ENCODE measurements around the gene BLM. TPM values are rescaled to one million over a fixed set of nuclear protein-coding genes. Genes with fewer than 3 reads are reported as not detected.

BLM gene
- total RNA-seq, 1 experiment from 2014 or later, result 40.0 TPM

DNA sequence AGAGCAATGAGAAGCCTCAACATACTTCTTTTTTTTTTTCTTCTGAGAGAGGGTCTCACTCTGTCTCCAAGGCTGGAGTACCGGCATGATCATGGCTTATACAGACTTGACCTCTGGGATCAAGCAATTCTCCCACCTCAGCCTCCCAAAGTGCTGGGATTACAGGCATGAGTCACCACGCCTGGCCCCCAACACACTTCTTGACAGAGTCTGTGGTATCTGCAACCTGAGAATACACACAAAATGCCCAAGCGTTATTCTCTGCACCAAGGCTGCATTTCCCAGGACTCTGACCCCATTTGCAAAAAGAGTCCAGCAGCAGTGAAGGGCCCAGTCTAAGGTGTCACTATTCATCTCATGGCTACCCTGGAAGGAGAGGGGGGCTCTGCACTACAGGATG is 42.7 kb upstream of the BLM start:
- no peak for DNase-seq (ENCODE audit: low spot score)
- H3K27me3 ChIP-seq (replicated peaks; ENCODE audit: insufficient read depth, low read depth, low read length, poor library complexity), result no peaks in the 10 kb centered on the region
- no peaks in the 10 kb centered on the region for H3K9me3 ChIP-seq (ENCODE audit: low read depth, low read length, poor library complexity, severe bottlenecking)
- H3K4me3 ChIP-seq (ENCODE audit: low read depth, low read length, poor library complexity, severe bottlenecking), result no peak overlapping the region
- ChIA-PET CTCF (no interaction called here), POLR2A (ENCODE audit: low non-redundant PET) (no interaction called here)
- H3K27ac ChIP-seq (ENCODE audit: low read depth, low read length, poor library complexity, severe bottlenecking), result no peak overlapping the region
- H3K4me1 ChIP-seq (ENCODE audit: insufficient read depth, low read length, poor library complexity, severe bottlenecking), result no peaks in the 10 kb centered on the region
- intact Hi-C loops (cut with micrococcal nuclease; ENCODE audit: unreplicated experiment), result no loop called here
- no TSS peak for BruUV-seq (replicated peaks)
- H3K36me3 ChIP-seq (ENCODE audit: insufficient read depth, low read length, poor library complexity, severe bottlenecking), result no peaks in the 10 kb centered on the region
- TF ChIP-seq, protein P1, sequence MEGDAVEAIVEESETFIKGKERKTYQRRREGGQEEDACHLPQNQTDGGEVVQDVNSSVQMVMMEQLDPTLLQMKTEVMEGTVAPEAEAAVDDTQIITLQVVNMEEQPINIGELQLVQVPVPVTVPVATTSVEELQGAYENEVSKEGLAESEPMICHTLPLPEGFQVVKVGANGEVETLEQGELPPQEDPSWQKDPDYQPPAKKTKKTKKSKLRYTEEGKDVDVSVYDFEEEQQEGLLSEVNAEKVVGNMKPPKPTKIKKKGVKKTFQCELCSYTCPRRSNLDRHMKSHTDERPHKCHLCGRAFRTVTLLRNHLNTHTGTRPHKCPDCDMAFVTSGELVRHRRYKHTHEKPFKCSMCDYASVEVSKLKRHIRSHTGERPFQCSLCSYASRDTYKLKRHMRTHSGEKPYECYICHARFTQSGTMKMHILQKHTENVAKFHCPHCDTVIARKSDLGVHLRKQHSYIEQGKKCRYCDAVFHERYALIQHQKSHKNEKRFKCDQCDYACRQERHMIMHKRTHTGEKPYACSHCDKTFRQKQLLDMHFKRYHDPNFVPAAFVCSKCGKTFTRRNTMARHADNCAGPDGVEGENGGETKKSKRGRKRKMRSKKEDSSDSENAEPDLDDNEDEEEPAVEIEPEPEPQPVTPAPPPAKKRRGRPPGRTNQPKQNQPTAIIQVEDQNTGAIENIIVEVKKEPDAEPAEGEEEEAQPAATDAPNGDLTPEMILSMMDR (conservative IDR thresholded peaks at IDR 0.05; ENCODE audit: low read depth, low read length), result no peak
- no peak for TF ChIP-seq EZH2 (IDR thresholded peaks at IDR 0.05; ENCODE audit: borderline replicate concordance, low read depth, low read length, poor library complexity, severe bottlenecking)

DNA sequence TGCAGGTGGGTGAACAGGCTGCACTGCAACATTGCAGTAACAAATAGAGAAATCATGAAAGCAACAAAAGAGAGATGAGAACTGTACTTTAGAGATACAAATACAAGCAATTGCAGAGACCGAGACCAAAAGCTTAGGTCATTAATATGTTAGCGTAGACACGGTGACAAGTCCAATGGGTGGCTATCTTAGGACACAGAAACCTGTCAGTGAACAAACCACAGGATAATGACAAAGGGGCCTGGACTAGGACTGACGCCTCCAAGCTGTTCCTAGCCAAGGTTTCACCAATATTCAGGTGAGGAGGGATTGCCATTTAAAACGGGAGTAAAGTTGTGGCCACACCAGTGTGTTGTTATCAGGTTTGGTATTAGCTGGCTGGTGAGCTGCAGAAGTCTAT is 41.7 kb upstream of the BLM start:
- ChIA-PET POLR2A (ENCODE audit: low non-redundant PET) (no interaction called here), CTCF (interaction anchor here (0.6 kb wide), 1 partner anchor 164 kb away, joined by 3 read pairs; no protein-coding TSS in a partner anchor)
- TF ChIP-seq, protein P1 (conservative IDR thresholded peaks at IDR 0.05; ENCODE audit: low read depth, low read length), result no peak
- no peak for TF ChIP-seq EZH2 (IDR thresholded peaks at IDR 0.05; ENCODE audit: borderline replicate concordance, low read depth, low read length, poor library complexity, severe bottlenecking)
- Histone ChIP-seq H3K4me1 (ENCODE audit: insufficient read depth, low read length, poor library complexity, severe bottlenecking) (peaks cover 1% of the 10 kb centered on the region), H3K4me3 (ENCODE audit: low read depth, low read length, poor library complexity, severe bottlenecking) (no peak overlapping the region), H3K36me3 (ENCODE audit: insufficient read depth, low read length, poor library complexity, severe bottlenecking) (no peaks in the 10 kb centered on the region), H3K27ac (ENCODE audit: low read depth, low read length, poor library complexity, severe bottlenecking) (no peak overlapping the region), H3K27me3 (replicated peaks; ENCODE audit: insufficient read depth, low read depth, low read length, poor library complexity) (no peaks in the 10 kb centered on the region), H3K9me3 (ENCODE audit: low read depth, low read length, poor library complexity, severe bottlenecking) (no peaks in the 10 kb centered on the region)
- no TSS peak for BruUV-seq (replicated peaks)
- intact Hi-C loops (cut with micrococcal nuclease; ENCODE audit: unreplicated experiment), result no loop called here
- DNase-seq (ENCODE audit: low spot score), result no peak

DNA sequence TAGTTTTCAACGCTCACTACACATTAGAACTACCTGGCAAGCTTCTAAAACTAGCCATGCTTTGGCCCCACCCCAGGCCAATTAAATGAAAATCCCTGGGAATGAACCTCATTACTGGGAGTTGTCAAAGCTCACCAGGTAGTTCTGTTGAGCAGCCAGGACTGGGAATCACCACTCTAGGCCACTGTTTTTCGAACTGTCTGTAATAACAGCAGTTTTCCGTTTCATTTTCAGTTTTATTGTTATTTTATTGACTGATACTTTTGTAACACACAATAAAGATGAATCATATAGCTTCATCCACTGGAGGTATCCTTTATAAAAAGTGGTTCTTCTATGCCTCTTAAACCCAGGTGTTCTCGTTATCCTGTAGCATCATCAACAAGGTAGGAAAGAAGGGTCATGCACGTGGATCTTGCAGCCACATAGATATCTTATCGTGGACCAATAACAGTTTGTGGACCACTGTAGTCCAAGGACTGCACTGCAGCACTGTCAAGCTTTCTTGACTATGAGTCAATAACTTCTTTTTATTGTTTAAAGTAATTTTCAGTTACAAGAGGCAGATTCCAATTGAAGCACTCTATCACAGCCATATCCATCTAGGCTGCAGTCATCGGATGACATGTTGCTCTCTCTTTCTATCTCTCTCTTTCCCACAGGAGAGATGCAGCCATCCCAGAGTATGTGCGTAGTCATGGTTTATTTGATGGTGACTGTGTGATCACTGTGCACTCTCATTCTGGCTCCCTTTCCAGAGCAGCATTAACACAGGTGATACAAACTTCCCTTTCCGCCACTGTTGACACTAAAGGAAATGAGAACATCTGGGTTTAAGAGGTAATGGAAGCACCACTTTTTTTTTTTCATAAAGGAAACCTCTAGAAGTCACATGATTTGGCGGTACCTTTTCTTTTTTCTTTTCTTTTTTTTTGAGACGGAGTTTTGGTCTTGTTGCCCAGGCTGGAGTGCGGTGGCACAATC is 39.0 kb upstream of the BLM start:
- H3K4me1 ChIP-seq (ENCODE audit: insufficient read depth, low read length, poor library complexity, severe bottlenecking), result peaks cover 5% of the 10 kb centered on the region
- no TSS peak for BruUV-seq (replicated peaks)
- intact Hi-C loops (cut with micrococcal nuclease; ENCODE audit: unreplicated experiment), result no loop called here
- H3K27ac ChIP-seq (ENCODE audit: low read depth, low read length, poor library complexity, severe bottlenecking), result no peak overlapping the region
- CTCF ChIA-PET, result no interaction called here
- no peak for DNase-seq (ENCODE audit: low spot score)
- no peaks in the 10 kb centered on the region for H3K9me3 ChIP-seq (ENCODE audit: low read depth, low read length, poor library complexity, severe bottlenecking)
- H3K36me3 ChIP-seq (ENCODE audit: insufficient read depth, low read length, poor library complexity, severe bottlenecking), result no peaks in the 10 kb centered on the region
- POLR2A ChIA-PET (ENCODE audit: low non-redundant PET), result no interaction called here
- H3K27me3 ChIP-seq (replicated peaks; ENCODE audit: insufficient read depth, low read depth, low read length, poor library complexity), result no peaks in the 10 kb centered on the region
- H3K4me3 ChIP-seq (ENCODE audit: low read depth, low read length, poor library complexity, severe bottlenecking), result no peak overlapping the region
- no peak for TF ChIP-seq EZH2 (IDR thresholded peaks at IDR 0.05; ENCODE audit: borderline replicate concordance, low read depth, low read length, poor library complexity, severe bottlenecking)
- TF ChIP-seq, protein P1 (conservative IDR thresholded peaks at IDR 0.05; ENCODE audit: low read depth, low read length), result no peak
